GM12873 (cell line): Measurements from ENCODE around the gene HIVEP3.
A peak's percentile ranks its signal among the peaks of the same experiment; 100 is the strongest.

ENCODE experiments used
- CTCF ChIP-seq: IDR thresholded peaks from 2 replicates; pipeline ENCODE4 v1.5.1; 2012; ENCODE audit warnings: low read depth, mild to moderate bottlenecking, moderate library complexity, low read length, control low read depth; ENCODE audit not compliant: insufficient read depth; ENCODE audit errors: missing control alignments

Gene HIVEP3

DNA sequence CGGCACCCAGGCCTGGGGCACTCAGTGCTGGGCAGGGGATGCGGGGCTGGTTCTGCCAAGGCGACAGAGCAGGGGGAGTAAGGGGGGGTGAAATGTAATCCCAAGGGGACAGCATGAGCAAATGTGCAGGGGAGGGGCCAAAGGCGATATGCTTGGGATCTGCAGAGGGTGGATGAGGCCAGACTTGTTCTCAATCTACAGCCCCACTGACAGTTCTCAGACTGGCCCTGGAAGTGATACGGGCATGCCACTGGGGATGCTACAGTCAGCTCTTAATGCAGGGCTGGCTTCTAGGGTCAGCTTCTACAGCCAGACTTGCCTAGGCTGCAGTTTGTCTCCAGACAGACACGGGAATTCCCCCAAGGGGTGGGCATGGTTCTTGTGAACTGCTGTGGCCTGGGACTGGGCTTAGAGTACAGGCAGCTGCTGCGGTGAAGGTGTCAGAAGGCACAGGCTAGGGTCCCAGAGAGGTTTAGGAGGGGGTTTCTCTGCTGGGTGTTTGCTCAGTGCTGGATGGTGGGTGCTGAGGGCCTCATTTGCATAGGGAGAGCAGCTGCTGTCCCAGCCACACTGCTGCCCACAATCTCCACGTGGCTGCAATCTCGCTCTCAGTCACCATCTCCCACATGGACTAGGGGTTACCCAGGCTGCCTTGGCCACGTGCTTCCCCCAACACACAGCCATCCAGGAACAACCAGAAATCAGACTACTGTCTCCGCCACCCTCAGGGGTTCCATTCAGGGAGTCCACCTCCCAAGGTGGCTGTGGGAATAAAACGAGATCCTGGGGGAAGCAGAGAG lies 190.1 kb downstream of the HIVEP3 start:
- TF ChIP-seq CTCF, result no peak

- TF ChIP-seq CTCF, result no peak
Measured at GRCh38 chr1:41727749-41728115, 191.0 kb downstream of the HIVEP3 start.

DNA sequence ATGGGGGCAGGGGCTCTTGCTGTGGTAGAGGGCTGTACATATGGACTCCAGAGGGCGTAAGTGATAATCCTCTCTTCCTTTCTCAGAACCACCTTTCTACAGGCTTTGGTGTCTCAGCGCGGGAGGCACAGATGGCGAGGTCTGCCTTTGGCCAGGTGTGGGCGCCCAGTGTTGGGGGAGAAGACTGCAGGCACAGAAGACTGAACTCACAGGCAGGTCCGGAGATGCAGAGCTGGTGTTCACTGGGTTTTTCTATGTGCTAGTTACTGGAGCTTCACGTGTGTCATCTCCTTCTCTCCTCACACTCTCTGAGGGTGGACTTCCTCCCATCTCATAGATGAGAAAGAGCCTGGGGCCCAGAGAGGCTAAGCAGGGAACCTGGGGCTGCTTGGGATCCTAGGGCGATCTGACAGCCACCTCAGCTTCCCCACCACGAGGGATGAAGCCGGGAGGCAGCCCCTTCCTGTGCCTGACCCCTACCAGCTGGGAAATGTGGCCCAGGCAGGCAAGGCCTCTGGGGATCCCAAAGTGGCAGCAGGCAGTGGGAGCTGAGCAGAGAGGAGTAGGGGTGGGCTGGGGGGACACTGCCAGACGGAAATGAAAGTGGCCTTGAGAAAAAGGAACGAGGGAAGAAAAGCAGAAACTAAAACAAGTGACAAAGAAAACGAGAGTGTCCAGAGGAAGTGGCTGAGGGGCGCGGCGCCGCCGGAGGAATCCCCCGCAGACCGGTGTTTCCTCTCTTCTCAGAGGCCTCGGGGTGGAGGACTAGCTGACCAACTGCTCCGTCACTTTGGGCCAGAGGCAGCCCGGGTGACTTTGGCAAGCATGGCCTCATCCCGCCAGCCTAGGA lies 191.6 kb downstream of the HIVEP3 start:
- peak; percentile 51 for TF ChIP-seq CTCF

DNA sequence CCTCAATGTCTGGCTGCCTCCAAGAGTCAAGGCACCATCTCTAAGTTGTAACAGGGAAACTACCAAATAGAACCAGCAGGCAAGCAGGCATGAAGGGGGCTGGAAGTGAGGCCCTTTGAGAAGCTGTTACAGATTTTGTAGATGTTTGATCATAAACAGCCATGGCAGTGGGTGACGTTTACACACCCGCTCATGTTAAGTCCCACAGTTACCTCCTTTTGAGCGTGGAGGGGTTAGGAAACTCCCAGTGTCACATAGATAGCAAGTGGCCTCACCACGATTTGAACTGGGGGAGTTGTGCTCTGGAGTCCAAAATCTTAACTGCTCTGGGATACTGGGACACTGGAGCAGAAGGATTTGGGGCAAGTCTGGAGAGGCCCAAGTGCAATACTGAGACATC lies 192.4 kb downstream of the HIVEP3 start:
- no peak for TF ChIP-seq CTCF

GRCh38 chr1:41724926-41725325 lies 193.8 kb downstream of the HIVEP3 start:
- no peak for TF ChIP-seq CTCF

- TF ChIP-seq CTCF, result no peak
Measured at GRCh38 chr1:41724248-41724647, 194.5 kb downstream of the HIVEP3 start.

GRCh38 chr1:41723786-41724185 lies 194.9 kb downstream of the HIVEP3 start:
- TF ChIP-seq CTCF, result no peak
